Kidney (tissue), 14 donors: ENCODE measurements around the gene LRRK1. TPM values are rescaled to one million over a fixed set of nuclear protein-coding genes. Genes with fewer than 3 reads are reported as not detected.

Source experiments
- DNase-seq, 5 donors: peaks; one replicate each; pipeline ENCODE4 v3.0.0-alpha.2; 2013 to 2020
- FAIRE-seq: peaks from 2 replicates; lab custom pipeline; 2012; peaks lifted over from hg19 to GRCh38; lab: Jason Lieb, UNC
- H3K27ac ChIP-seq, 2 donors: one replicate each; pipeline ENCODE4 v1.7.0; 2013; ENCODE audit warnings: low read depth in 2 of 2, low read length in 2 of 2, inconsistent platforms in 1 of 2
- H3K27me3 ChIP-seq: one replicate; pipeline ENCODE4 v1.7.1; 2013; ENCODE audit warnings: low read length, inconsistent platforms; ENCODE audit not compliant: control insufficient read depth, insufficient read depth
- H3K36me3 ChIP-seq, 3 donors: one replicate each; pipeline versions ENCODE4 v1.7.0 to v1.7.1; 2013; ENCODE audit warnings: low read length in 3 of 3, control low read depth in 1 of 3, inconsistent platforms in 1 of 3; ENCODE audit not compliant: insufficient read depth in 3 of 3, control insufficient read depth in 2 of 3
- H3K4me1 ChIP-seq, 3 donors: one replicate each; pipeline versions ENCODE4 v1.7.0 to v1.7.1; 2013; ENCODE audit warnings: low read length in 3 of 3, inconsistent platforms in 1 of 3, low read depth in 1 of 3; ENCODE audit not compliant: control insufficient read depth in 2 of 3, insufficient read depth in 2 of 3
- H3K4me3 ChIP-seq, 3 donors: one replicate each; pipeline versions ENCODE4 v1.7.0 to v1.8.1; 2013; ENCODE audit warnings: low read length in 3 of 3, control low read depth in 1 of 3, inconsistent platforms in 1 of 3
- H3K9ac ChIP-seq, 3 donors: one replicate each; pipeline versions ENCODE4 v1.7.0 to v1.7.1; 2013; ENCODE audit warnings: low read length in 3 of 3, control low read depth in 1 of 3, inconsistent platforms in 1 of 3
- H3K9me3 ChIP-seq, 3 donors: one replicate each; pipeline versions ENCODE4 v1.7.0 to v1.7.1; 2013; ENCODE audit warnings: low read length in 3 of 3, control low read depth in 1 of 3, inconsistent platforms in 1 of 3; ENCODE audit not compliant: control insufficient read depth in 2 of 3, insufficient read depth in 1 of 3
- intact Hi-C: fragments of 100-400 bp; cut with DNase I; formaldehyde crosslinking; loops from one replicate; pipeline ENCODE4 v1.11.1; 2022
- polyA plus RNA-seq: library from polyadenylated mRNA; stranded (reverse); fragments of 350-450 nt; fragmentation: Illumina TruSeq; extraction: RNeasy Lipid Tissue Mini Kit (QIAGEN cat#74804); gene quantifications from one replicate; pipeline ENCODE4 v1.2.3, GENCODE V29; 2014; ENCODE audit warnings: low read depth, low replicate concordance; ENCODE audit not compliant: insufficient read depth
- total RNA-seq: library from RNA; stranded (reverse); fragmentation: NEBNext Ultra II Directional; extraction: Animal tissue kit (Norgen Biotek cat#: 25700); gene quantifications from one replicate; pipeline ENCODE4 v1.2.1, GENCODE V29; 2021
- TF ChIP-seq, protein P1 (sequence below): IDR thresholded peaks from 3 replicates; pipeline ENCODE4 v1.5.1; 2012; ENCODE audit warnings: mild to moderate bottlenecking, moderate library complexity, borderline replicate concordance; ENCODE audit not compliant: insufficient read depth; ENCODE audit errors: extremely low read depth
- donor health status: control.
- donor health status: control.
- donor health status: control.
- donor health status: control.
- donor health status: control.
- donor health status: DM: yes; HTN: yes; CAD: no.
- donor health status: Normal renal cell carcinoma (clear cell type).

LRRK1 gene
- total and polyA plus RNA-seq, 2 donors from 2014 or later: 1.1 to 24.9 TPM

DNA sequence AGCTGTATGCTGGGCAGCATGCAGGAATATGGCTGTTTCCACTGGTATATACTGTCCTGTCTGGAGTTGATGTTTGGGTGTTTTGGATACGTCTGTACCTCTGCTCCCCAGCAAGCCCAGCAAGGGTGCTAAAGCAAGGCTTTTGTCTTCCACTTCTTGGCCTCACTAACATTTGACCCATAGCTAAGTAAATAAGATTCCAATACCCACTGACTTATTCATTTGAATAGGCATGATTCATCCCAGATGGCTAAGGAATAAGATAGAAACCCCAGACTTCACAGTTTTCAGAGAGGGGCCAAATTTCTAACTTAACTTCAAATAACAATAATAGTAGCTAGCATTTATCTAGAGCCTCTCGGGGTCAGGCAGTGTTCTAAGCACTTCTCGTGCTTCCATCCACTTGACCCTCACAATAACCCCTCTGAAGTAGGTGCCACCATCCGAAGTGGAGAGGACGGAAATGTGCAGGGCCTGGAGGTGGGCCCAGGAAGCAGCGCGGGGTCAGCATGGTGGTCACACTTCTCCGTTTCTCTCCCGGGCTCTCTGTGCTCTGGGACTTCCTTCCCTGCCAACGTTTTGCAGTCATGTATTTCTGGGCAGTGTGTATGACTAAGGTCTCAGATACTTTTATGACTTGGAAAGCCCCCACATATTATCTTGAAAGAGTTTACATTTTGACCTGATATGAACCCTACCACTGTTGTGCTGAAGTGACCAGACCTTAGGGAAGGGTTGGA, 39.3 kb downstream of the LRRK1 start:
- Histone ChIP-seq H3K36me3 (no peaks in the 10 kb centered on the region), H3K9me3 (no peaks in the 10 kb centered on the region), H3K9ac (no peak overlapping the region), H3K27ac (no peak overlapping the region), H3K4me3 (no peak overlapping the region), H3K27me3 (no peaks in the 10 kb centered on the region), H3K4me1 (no peaks in the 10 kb centered on the region)
- FAIRE-seq (no peak), DNase-seq (no peak)
- intact Hi-C loops: no loop called here
- TF ChIP-seq, protein P1, sequence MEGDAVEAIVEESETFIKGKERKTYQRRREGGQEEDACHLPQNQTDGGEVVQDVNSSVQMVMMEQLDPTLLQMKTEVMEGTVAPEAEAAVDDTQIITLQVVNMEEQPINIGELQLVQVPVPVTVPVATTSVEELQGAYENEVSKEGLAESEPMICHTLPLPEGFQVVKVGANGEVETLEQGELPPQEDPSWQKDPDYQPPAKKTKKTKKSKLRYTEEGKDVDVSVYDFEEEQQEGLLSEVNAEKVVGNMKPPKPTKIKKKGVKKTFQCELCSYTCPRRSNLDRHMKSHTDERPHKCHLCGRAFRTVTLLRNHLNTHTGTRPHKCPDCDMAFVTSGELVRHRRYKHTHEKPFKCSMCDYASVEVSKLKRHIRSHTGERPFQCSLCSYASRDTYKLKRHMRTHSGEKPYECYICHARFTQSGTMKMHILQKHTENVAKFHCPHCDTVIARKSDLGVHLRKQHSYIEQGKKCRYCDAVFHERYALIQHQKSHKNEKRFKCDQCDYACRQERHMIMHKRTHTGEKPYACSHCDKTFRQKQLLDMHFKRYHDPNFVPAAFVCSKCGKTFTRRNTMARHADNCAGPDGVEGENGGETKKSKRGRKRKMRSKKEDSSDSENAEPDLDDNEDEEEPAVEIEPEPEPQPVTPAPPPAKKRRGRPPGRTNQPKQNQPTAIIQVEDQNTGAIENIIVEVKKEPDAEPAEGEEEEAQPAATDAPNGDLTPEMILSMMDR: no peak

DNA sequence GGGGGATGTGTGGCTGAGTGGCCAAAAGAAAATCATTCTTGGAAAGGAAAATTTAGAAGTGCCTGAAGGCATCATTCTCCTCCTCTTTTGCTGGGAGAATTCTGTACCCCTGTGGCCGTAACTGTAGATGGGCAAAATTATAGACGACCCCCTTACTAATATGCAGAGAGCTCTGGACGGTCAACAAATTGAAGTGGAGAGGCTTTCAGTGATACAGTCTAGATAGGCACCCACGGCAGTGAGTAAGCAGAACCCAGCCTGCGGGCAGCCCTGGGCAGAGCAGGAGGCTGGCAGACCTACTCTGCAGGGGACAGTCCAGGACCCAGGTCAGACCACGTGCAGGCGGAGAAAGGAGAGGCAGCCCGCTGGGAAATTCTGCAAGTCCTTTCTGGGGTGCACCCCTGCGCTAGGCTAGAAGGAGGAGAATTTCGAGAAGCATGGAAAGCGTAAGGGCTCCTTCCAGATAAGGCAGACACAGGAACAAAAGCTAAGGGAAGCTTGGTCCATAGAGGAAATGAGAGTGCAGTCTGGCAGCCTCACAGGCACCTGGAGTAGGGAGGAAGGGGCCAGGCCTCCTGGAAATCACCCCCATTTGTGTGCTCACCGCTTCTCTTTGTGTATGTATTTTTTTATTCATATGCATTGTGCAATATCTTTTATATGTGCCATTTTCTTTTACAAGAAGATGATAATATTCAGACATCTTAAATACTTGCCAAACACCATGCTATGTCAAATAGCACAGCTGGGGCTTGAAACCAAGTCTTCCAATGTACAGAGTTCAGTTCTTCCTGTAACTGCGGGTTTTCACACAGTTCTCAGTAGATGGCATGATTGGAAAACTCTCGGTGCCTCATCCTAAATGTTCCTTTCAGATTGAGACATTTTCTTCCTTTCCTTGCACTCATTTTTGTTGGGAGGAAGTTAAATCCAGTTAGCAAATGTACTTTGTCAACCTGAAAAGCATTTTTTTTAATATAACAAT, 40.2 kb downstream of the LRRK1 start:
- intact Hi-C loops: no loop called here
- no peaks in the 10 kb centered on the region for H3K27me3 ChIP-seq
- no peaks in the 10 kb centered on the region for H3K9me3 ChIP-seq
- H3K4me3 ChIP-seq: no peak overlapping the region
- H3K27ac ChIP-seq: no peak overlapping the region
- H3K4me1 ChIP-seq: no peaks in the 10 kb centered on the region
- no peak for DNase-seq
- H3K9ac ChIP-seq: no peak overlapping the region
- H3K36me3 ChIP-seq: no peaks in the 10 kb centered on the region
- FAIRE-seq: no peak
- TF ChIP-seq, protein P1: no peak

DNA sequence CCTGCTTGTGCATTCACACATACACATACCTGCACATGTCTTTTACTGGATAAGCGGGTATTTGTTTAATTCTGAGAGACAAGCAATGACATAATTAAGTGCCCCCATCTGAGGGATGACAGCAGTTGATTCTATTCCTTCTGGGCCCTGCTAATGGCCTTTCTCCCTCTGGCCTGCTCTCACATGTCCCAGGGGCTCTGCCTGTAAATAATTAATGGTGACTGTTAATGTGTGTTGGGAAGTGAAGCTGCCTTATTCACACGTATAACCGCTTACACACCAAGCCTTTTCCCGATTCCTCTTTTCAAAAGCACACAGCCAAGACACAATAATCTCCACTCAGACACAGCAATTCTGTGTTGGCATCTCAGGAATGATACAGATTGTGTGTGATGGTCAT, 47.8 kb downstream of the LRRK1 start:
- Histone ChIP-seq H3K9me3 (no peaks in the 10 kb centered on the region), H3K36me3 (no peaks in the 10 kb centered on the region), H3K27ac (no peak overlapping the region), H3K27me3 (no peaks in the 10 kb centered on the region), H3K9ac (no peak overlapping the region), H3K4me1 (peaks cover 0 to 2% (median 0%) of the 10 kb centered on the region in 3 donors), H3K4me3 (peak overlapping the region in 1 of 3 donors; percentile 28)
- TF ChIP-seq, protein P1: no peak
- DNase-seq (peak in 3 of 5 donors; percentile 56 to 85 (median 84)), FAIRE-seq (no peak)
- intact Hi-C loops: no loop called here
